RWPE1 (cell line): ENCODE data around the gene NOLC1.

Experiments used
- CTCF ChIA-PET: fragments of 350-600 bp; sonication (Branson Sonifier 250); formaldehyde crosslinking; extraction: SDS; loops from one replicate; lab custom pipeline; 2021; lab: Yijun Ruan, JAX
- POLR2A ChIA-PET: fragments of 400-600 bp; formaldehyde crosslinking; extraction: SDS; loops from one replicate; lab custom pipeline; 2020; ENCODE audit warnings: antibody characterized with exemption; ENCODE audit not compliant: low non-redundant PET; lab: Yijun Ruan, JAX
- DNase-seq: peaks from one replicate; pipeline ENCODE4 v3.0.0; 2012; ENCODE audit warnings: low spot score
- H3K27ac ChIP-seq: fragments of 450-650 bp; 2 replicates; pipeline ENCODE4 v1.5.1; 2017
- TF ChIP-seq, protein P1 (sequence below): fragments of 450-650 bp; conservative IDR thresholded peaks from 2 replicates; pipeline ENCODE4 v1.5.1; 2017; ENCODE audit warnings: low read depth, mild to moderate bottlenecking

Gene NOLC1

DNA sequence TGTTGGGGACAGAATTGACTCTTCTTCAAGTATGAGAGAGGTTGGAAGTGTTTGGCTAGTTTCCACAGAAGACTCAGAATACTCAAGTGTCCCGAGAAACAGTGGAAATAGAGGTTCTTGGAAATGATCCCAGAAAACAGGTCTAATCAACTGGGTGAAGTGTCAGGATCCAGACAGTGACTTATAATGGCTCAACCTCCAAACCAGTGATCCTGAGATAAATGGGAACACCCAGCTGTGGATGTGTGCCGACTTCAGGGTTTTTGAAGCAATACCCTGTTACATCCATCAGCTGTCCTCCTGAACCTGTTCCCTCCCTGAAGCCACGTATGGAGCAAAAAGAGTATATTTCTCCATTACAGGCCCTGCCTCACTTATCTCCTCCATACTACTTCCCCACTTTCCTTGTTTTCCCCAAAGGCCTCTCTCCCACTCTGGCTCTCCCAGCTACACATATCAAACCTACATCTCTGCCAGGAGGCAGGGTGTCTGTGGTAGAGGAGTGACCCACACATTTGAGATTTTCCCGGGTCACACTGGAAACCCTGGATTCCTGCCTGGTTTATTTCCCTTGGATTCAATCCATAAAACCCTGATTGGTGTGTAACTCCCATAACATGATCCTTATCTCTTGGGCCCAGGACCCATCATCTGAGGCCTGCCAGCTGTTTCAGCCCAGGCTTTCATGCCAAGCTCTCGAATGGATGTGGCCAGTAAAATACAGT is 56.3 kb downstream of the NOLC1 start:
- POLR2A ChIA-PET: no interaction called here

GRCh38 chr10:102211615-102212299 is 59.6 kb downstream of the NOLC1 start:
- TF ChIP-seq, protein P1, sequence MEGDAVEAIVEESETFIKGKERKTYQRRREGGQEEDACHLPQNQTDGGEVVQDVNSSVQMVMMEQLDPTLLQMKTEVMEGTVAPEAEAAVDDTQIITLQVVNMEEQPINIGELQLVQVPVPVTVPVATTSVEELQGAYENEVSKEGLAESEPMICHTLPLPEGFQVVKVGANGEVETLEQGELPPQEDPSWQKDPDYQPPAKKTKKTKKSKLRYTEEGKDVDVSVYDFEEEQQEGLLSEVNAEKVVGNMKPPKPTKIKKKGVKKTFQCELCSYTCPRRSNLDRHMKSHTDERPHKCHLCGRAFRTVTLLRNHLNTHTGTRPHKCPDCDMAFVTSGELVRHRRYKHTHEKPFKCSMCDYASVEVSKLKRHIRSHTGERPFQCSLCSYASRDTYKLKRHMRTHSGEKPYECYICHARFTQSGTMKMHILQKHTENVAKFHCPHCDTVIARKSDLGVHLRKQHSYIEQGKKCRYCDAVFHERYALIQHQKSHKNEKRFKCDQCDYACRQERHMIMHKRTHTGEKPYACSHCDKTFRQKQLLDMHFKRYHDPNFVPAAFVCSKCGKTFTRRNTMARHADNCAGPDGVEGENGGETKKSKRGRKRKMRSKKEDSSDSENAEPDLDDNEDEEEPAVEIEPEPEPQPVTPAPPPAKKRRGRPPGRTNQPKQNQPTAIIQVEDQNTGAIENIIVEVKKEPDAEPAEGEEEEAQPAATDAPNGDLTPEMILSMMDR: no peak
- no peak overlapping the region for H3K27ac ChIP-seq
- no peak for DNase-seq
- ChIA-PET CTCF (interaction anchor here (0.8 to 1.4 kb wide), 2 partner anchors 10 to 42 kb away, joined by 3 to 5 read pairs; no protein-coding TSS in a partner anchor), POLR2A (interaction anchor here (0.5 kb wide), 1 partner anchor 173 kb away, joined by 3 read pairs; no protein-coding TSS in a partner anchor)

More for the DNA sequence above, 56.3 kb downstream of the NOLC1 start:
- H3K27ac ChIP-seq: no peak overlapping the region
- TF ChIP-seq, protein P1: no peak
- no peak for DNase-seq
- CTCF ChIA-PET: no interaction called here
